OCI-LY7 (cell line): ENCODE measurements around the gene TEX28. TPM values are rescaled to one million over a fixed set of nuclear protein-coding genes. Genes with fewer than 3 reads are reported as not detected.
A peak's percentile ranks its signal among the peaks of the same experiment; 100 is the strongest.

Source experiments
- BruUV-seq: library from RNA; stranded (reverse); fragments of 400-500 nt; replicated peaks from 2 replicates; lab custom pipeline; 2021; lab: Mats Ljungman, UMichigan
- CTCF ChIA-PET: fragments of 300-600 bp; sonication (Branson Sonifier 250); formaldehyde crosslinking; loops from one replicate; lab custom pipeline; 2022; ENCODE audit warnings: antibody characterized with exemption; ENCODE audit not compliant: unreplicated experiment; lab: Charles Lee
- POLR2A ChIA-PET: fragments of 300-600 bp; sonication (Branson Sonifier 250); formaldehyde crosslinking; loops from one replicate; lab custom pipeline; 2022; ENCODE audit warnings: antibody characterized with exemption; lab: Charles Lee
- DNase-seq: peaks from one replicate; pipeline ENCODE4 v3.0.0-alpha.2; 2015; ENCODE audit warnings: low spot score
- H2AFZ ChIP-seq: fragments of 200-600 bp; sonication (generic), shearing (Covaris generic); 2 replicates; pipeline ENCODE4 v1.6.1; 2014; ENCODE audit warnings: mild to moderate bottlenecking, antibody characterized with exemption, low read length, moderate library complexity
- H3K27ac ChIP-seq: fragments of 200-600 bp; sonication (generic); 2 replicates; pipeline ENCODE4 v1.5.1; 2014; ENCODE audit warnings: mixed run types, low read depth, mild to moderate bottlenecking, moderate library complexity, low read length, inconsistent platforms; ENCODE audit not compliant: poor library complexity, severe bottlenecking
- H3K36me3 ChIP-seq: fragments of 200-600 bp; sonication (generic); 2 replicates; pipeline ENCODE4 v1.6.1; 2014; ENCODE audit warnings: mild to moderate bottlenecking, antibody characterized with exemption, low read length, moderate library complexity, mixed read lengths; ENCODE audit not compliant: insufficient read depth
- H3K4me1 ChIP-seq: fragments of 200-600 bp; sonication (generic); 2 replicates; pipeline ENCODE4 v1.5.1; 2014; ENCODE audit warnings: mild to moderate bottlenecking, low read length; ENCODE audit not compliant: insufficient read depth, poor library complexity, severe bottlenecking
- H3K4me2 ChIP-seq: fragments of 200-600 bp; sonication (generic); 2 replicates; pipeline ENCODE4 v1.6.1; 2014; ENCODE audit warnings: mild to moderate bottlenecking, low read length
- H3K4me3 ChIP-seq: fragments of 200-600 bp; sonication (generic); 2 replicates; pipeline ENCODE4 v1.5.1; 2014; ENCODE audit warnings: mild to moderate bottlenecking, low read depth, low read length; ENCODE audit not compliant: poor library complexity, severe bottlenecking
- H3K79me2 ChIP-seq: fragments of 200-600 bp; sonication (generic); 2 replicates; pipeline ENCODE4 v1.6.1; 2016; ENCODE audit warnings: low read depth, mild to moderate bottlenecking, low read length, moderate library complexity, mixed read lengths; ENCODE audit not compliant: insufficient read depth
- H3K9me2 ChIP-seq: fragments of 200-600 bp; sonication (generic); 2 replicates; pipeline ENCODE4 v1.6.1; 2016; ENCODE audit warnings: mild to moderate bottlenecking, low read length, mixed read lengths; ENCODE audit not compliant: insufficient read depth
- H3K9me3 ChIP-seq: fragments of 200-600 bp; sonication (generic); 2 replicates; pipeline ENCODE4 v1.6.1; 2014; ENCODE audit warnings: mild to moderate bottlenecking, mixed run types, low read length, mixed read lengths
- H4K20me1 ChIP-seq: fragments of 200-600 bp; sonication (generic); 2 replicates; pipeline ENCODE4 v1.6.1; 2014; ENCODE audit warnings: mild to moderate bottlenecking, antibody characterized with exemption, low read length, moderate library complexity, mixed read lengths; ENCODE audit not compliant: insufficient read depth
- EZH2phosphoT487 ChIP-seq: fragments of 200-600 bp; sonication (generic); IDR thresholded peaks from 2 replicates; pipeline ENCODE4 v1.6.1; 2018; ENCODE audit warnings: low read depth, borderline replicate concordance, mild to moderate bottlenecking, mixed run types, antibody characterized with exemption, low read length, moderate library complexity, mixed read lengths
- intact Hi-C: fragments of 100-400 bp; cut with micrococcal nuclease; formaldehyde crosslinking; loops from one replicate; pipeline ENCODE4 v1.10.0; 2022; ENCODE audit not compliant: unreplicated experiment
- total RNA-seq, 2 experiments: library from RNA; depleted of rRNA in 1 of 2; stranded (reverse); fragments of >200 nt in 1 of 2; shearing (Covaris generic) in 1 of 2; gene quantifications; 2 replicates each; pipeline ENCODE4 v1.2.3, GENCODE V29; 2014 to 2022
- TF ChIP-seq, protein P1 (sequence below): fragments of 200-600 bp; sonication (generic); conservative IDR thresholded peaks from 2 replicates; pipeline ENCODE4 v1.5.1; 2014; ENCODE audit warnings: mild to moderate bottlenecking, antibody characterized with exemption, low read length, moderate library complexity, mixed read lengths

The TEX28 gene
- total RNA-seq, 2 experiments from 2014 or later = not detected

DNA sequence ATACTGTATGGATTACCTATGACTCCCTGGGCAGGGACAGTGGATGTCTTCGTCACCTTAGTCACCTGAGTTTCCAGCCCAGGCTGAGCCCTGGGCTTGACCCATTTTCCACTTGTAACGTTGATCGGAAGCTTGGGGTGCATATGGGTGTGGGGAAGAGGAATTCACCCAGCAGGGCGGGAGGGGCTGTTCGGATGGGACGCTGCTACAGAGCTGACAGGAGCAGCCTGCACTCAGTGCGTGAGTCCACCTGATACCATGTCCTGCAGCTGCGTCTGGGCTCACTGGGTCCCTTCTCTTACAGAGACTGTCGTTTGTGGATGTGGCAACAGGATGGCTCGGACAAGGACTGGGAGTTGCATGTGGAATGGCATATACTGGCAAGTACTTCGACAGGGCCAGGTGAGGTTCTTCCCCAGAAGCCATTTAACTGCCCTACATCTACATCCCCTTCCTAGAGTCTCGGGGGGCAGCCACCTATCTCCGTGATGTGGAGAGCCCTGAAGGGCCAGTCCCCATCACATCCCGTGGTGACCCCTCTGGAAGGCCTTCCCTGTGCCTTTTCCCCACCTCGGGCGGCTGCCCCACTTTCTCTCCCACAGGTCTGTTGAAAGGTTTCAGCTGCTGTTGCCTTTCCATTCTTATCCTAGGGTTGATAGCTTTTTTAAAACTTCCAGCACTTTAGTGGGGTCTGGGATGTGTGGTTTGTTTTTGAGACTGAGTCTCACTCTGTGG lies 14.3 kb upstream of the TEX28 start:
- Histone ChIP-seq H3K4me2 (no peak overlapping the region), H3K36me3 (no peaks in the 10 kb centered on the region), H3K27ac (no peak overlapping the region), H3K4me1 (peaks cover 5% of the 10 kb centered on the region), H3K4me3 (no peak overlapping the region), H2AFZ (no peak overlapping the region), H3K9me3 (no peaks in the 10 kb centered on the region), H4K20me1 (no peaks in the 10 kb centered on the region), H3K9me2 (no peaks in the 10 kb centered on the region), H3K79me2 (no peaks in the 10 kb centered on the region)
- no TSS peak for BruUV-seq
- no peak for TF ChIP-seq EZH2phosphoT487
- TF ChIP-seq, protein P1, sequence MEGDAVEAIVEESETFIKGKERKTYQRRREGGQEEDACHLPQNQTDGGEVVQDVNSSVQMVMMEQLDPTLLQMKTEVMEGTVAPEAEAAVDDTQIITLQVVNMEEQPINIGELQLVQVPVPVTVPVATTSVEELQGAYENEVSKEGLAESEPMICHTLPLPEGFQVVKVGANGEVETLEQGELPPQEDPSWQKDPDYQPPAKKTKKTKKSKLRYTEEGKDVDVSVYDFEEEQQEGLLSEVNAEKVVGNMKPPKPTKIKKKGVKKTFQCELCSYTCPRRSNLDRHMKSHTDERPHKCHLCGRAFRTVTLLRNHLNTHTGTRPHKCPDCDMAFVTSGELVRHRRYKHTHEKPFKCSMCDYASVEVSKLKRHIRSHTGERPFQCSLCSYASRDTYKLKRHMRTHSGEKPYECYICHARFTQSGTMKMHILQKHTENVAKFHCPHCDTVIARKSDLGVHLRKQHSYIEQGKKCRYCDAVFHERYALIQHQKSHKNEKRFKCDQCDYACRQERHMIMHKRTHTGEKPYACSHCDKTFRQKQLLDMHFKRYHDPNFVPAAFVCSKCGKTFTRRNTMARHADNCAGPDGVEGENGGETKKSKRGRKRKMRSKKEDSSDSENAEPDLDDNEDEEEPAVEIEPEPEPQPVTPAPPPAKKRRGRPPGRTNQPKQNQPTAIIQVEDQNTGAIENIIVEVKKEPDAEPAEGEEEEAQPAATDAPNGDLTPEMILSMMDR = no peak
- intact Hi-C loops = no loop called here
- DNase-seq = no peak
- ChIA-PET POLR2A (interaction anchor here (1.1 kb wide), 1 partner anchor 179 kb away, joined by 3 read pairs; no protein-coding TSS in a partner anchor), CTCF (interaction anchor here (1.0 kb wide), 1 partner anchor 11 kb away, joined by 5 read pairs; no protein-coding TSS in a partner anchor)

DNA sequence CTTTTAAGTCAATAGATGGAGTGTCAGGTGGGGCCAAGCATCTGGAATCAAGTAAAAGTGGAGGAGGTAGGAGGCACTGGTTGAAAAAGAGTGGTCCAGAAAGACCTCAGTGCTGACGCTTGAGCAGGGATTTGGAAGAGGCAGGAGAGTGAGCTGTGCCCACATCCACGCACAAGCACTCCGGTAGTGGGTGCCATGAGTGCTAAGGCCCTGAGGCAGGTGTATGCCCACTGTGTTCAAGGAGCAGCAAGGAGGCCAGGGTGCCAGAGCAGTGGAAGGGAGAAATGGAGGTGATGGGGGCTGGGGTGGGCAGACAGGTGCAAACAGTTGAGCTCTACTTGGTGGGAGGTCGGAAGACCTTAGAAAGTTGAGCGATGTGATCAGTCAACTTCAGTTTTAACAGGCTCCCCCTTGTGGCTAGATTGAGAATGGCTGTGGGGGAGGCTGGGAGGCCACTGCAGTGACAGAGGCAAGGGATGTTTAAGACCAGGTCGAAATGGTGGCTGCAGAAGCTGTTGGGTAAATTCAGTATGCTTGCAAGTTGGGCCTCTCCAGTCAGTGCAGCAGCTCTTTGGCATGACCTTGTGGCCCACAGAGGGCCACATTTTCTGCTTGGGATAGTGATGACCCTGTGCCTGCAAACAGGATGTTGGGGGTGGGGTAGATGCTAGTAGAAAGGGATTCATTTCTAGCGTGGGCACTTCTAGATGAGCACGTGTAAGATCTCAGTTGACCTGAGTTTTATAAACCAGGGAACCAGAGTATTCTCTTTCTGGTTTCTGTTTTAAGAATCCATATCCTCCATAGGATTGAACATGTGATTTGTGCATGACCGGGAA lies 13.4 kb upstream of the TEX28 start:
- Histone ChIP-seq H3K36me3 (no peaks in the 10 kb centered on the region), H3K4me1 (peaks cover 5% of the 10 kb centered on the region), H3K4me2 (no peak overlapping the region), H3K9me3 (no peaks in the 10 kb centered on the region), H4K20me1 (no peaks in the 10 kb centered on the region), H3K4me3 (no peak overlapping the region), H3K9me2 (no peaks in the 10 kb centered on the region), H3K79me2 (no peaks in the 10 kb centered on the region), H2AFZ (peak overlapping the region; percentile 31; the same call in 1 of the 2 replicates), H3K27ac (no peak overlapping the region)
- intact Hi-C loops = no loop called here
- TF ChIP-seq, protein P1 = peak; percentile 78
- no peak for TF ChIP-seq EZH2phosphoT487
- CTCF ChIA-PET = interaction anchor here (1.0 kb wide), 1 partner anchor 10 kb away, joined by 5 read pairs; no protein-coding TSS in a partner anchor
- POLR2A ChIA-PET = interaction anchor here (1.1 kb wide), 1 partner anchor 178 kb away, joined by 3 read pairs; no protein-coding TSS in a partner anchor
- BruUV-seq = no TSS peak
- DNase-seq = peak; percentile 61
